ENCODE results near the gene P4HA2. TPM values are rescaled to one million over a fixed set of nuclear protein-coding genes. Genes with fewer than 3 reads are reported as not detected.

Gene P4HA2
- total and polyA plus RNA-seq, 9 of the 15 experiments (the other 6 are each of a cell fraction or from before 2014, with no cell fraction given): 9.6 to 50.0 (median 12.7) TPM

- no peak for FAIRE-seq
These were observed 43.9 kb downstream of the P4HA2 start for GRCh38 chr5:132183723-132184122.

More at GRCh38 chr5:132183723-132184122, 43.9 kb downstream of the P4HA2 start:
- DNase-seq (ENCODE audit: extremely low read depth in 1 of 4, low spot score in 3 of 4) (no peak), ATAC-seq (no peak)
- Histone ChIP-seq H3K4me1 (replicated peaks in 1 of 2; ENCODE audit: control insufficient read depth in 2 of 2, insufficient read depth in 2 of 2, low read length in 2 of 2) (peaks cover 11 to 19% of the 10 kb centered on the region in 2 experiments), H3K9me3 (replicated peaks; ENCODE audit: control insufficient read depth, insufficient read depth, low read depth, low read length) (no peaks in the 10 kb centered on the region), H3K27ac (ENCODE audit: extremely low read depth, low read depth, low read length) (no peak overlapping the region), H2AFZ (ENCODE audit: low read depth, low read length) (no peak overlapping the region), H4K20me1 (replicated peaks; ENCODE audit: control insufficient read depth, insufficient read depth, low read length) (no peaks in the 10 kb centered on the region), H3K27me3 (ENCODE audit: control insufficient read depth in 2 of 2, insufficient read depth in 2 of 2, low read length in 2 of 2) (no peaks in the 10 kb centered on the region), H3K36me3 (ENCODE audit: control insufficient read depth, insufficient read depth, low read length) (0 out of 3 replicates have a peak, but pooled peaks cover 5% of the 10 kb centered on the region), H3K4me2 (ENCODE audit: insufficient read depth, low read length) (no peak overlapping the region), H3K79me2 (ENCODE audit: control insufficient read depth, insufficient read depth, low read length) (peaks cover 20% of the 10 kb centered on the region), H3K9ac (ENCODE audit: insufficient read depth in 1 of 2, low read depth in 2 of 2, low read length in 2 of 2) (no peak overlapping the region), H3K9me1 (ENCODE audit: control insufficient read depth, insufficient read depth, low read length) (no peaks in the 10 kb centered on the region), H3K4me3 (no peak overlapping the region)
- intact Hi-C loops (cut with micrococcal nuclease) (loop anchor here (5.0 to 10.0 kb wide), 2 partner anchors 54 to 201 kb away; no protein-coding TSS in a partner anchor), in situ Hi-C loops (cut with MboI) (loop anchor here (10.0 kb wide), 1 partner anchor 311 kb away; the partner anchor contains the start of gene IRF1)
- no TSS peak for BruUV-seq (replicated peaks)
- POLR2A ChIA-PET: no interaction called here
- TF ChIP-seq CHD1 (IDR thresholded peaks at IDR 0.05; ENCODE audit: low read length): no peak
- no peak for TF ChIP-seq FOXO4 (CRISPR knock-in tag; IDR thresholded peaks at IDR 0.05)
- TF ChIP-seq NFE2L1 (tag; IDR thresholded peaks at IDR 0.05; ENCODE audit: borderline replicate concordance, low read depth): no peak
- TF ChIP-seq FOSL1 (tag; conservative IDR thresholded peaks at IDR 0.05): 0 out of 2 replicates have a peak, but pooled peaks have one; percentile 18
- TF ChIP-seq ZNF431 (CRISPR knock-in tag; IDR thresholded peaks at IDR 0.05): peak; percentile 95
- CTCF ChIA-PET (ENCODE audit: low intra/inter-chr PET ratio): no interaction called here
- 56% methylated on average over 1 of the region's 2 CpGs for whole genome bisulfite sequencing (ENCODE audit: insufficient coverage, low coverage, missing lambda C conversion rate)

All from K562 (cell line).